K562 (cell line): ENCODE data around the gene HYOU1. TPM values are rescaled to one million over a fixed set of nuclear protein-coding genes. Genes with fewer than 3 reads are reported as not detected.
A peak's percentile ranks its signal among the peaks of the same experiment; 100 is the strongest.

ENCODE experiments used
- ATAC-seq: fragments of 200-7000 bp; cut with Tn5 transposase; 3 replicates; pipeline ENCODE4 v1.9.1; 2020; ENCODE audit warnings: moderate library complexity
- BruUV-seq: library from RNA; stranded (reverse); fragments of 400-500 nt; replicated peaks from 2 replicates; lab custom pipeline; 2021; lab: Mats Ljungman, UMichigan
- CTCF ChIA-PET: fragments of 300-600 bp; formaldehyde crosslinking; extraction: SDS; loops from one replicate; lab custom pipeline; 2021; ENCODE audit warnings: low intra/inter-chr PET ratio; lab: Yijun Ruan, JAX
- POLR2A ChIA-PET: fragments of 300-600, 350-650 bp; sonication (Branson Sonifier 250); formaldehyde crosslinking; extraction: SDS; loops from one replicate; lab custom pipeline; 2021; ENCODE audit warnings: antibody characterized with exemption, inconsistent platforms; lab: Yijun Ruan, JAX
- DNase-seq, 4 experiments: peaks; one replicate each; pipeline versions ENCODE4 v3.0.0 to v3.0.0-alpha.2; 2011 to 2018; ENCODE audit warnings: low spot score in 3 of 4, mixed read lengths in 3 of 4; ENCODE audit errors: extremely low read depth in 1 of 4
- FAIRE-seq: peaks from 2 replicates; lab custom pipeline; 2011; peaks lifted over from hg19 to GRCh38; lab: Jason Lieb, UNC
- H2AFZ ChIP-seq: 2 replicates; pipeline ENCODE4 v1.6.0; 2011; ENCODE audit warnings: low read depth, low read length, control low read depth, inconsistent platforms
- H3K27ac ChIP-seq: fragments of 200-600 bp; 3 replicates; pipeline ENCODE4 v1.8.0; 2011; ENCODE audit warnings: low read depth, mild to moderate bottlenecking, control low read depth, inconsistent platforms, low read length, moderate library complexity, mixed read lengths; ENCODE audit errors: extremely low read depth
- H3K27me3 ChIP-seq, 2 experiments: fragments of 300-600 bp in 1 of 2; 2 replicates in 1 of 2; 3 replicates in 1 of 2; pipeline versions ENCODE4 v1.6.0 to v1.8.0; 2011; ENCODE audit warnings: inconsistent platforms in 2 of 2, low read length in 2 of 2, mild to moderate bottlenecking in 1 of 2, mixed read lengths in 1 of 2, moderate library complexity in 1 of 2; ENCODE audit not compliant: control insufficient read depth in 2 of 2, insufficient read depth in 2 of 2
- H3K36me3 ChIP-seq: fragments of 300-600 bp; 3 replicates; pipeline ENCODE4 v1.8.0; 2011; ENCODE audit warnings: mild to moderate bottlenecking, low read length, inconsistent platforms; ENCODE audit not compliant: control insufficient read depth, insufficient read depth
- H3K4me1 ChIP-seq, 2 experiments: fragments of 200-600 bp in 1 of 2; replicated peaks in 1 of 2; 2 replicates in 1 of 2; 3 replicates in 1 of 2; pipeline versions ENCODE4 v1.5.1 to v1.8.0; 2011; ENCODE audit warnings: inconsistent platforms in 2 of 2, low read length in 2 of 2, mild to moderate bottlenecking in 1 of 2, mixed read lengths in 1 of 2, moderate library complexity in 1 of 2; ENCODE audit not compliant: control insufficient read depth in 2 of 2, insufficient read depth in 2 of 2
- H3K4me2 ChIP-seq: 2 replicates; pipeline ENCODE4 v1.6.1; 2011; ENCODE audit warnings: low read length, control low read depth, inconsistent platforms, mixed read lengths; ENCODE audit not compliant: insufficient read depth
- H3K4me3 ChIP-seq: fragments of 200-600 bp; sonication (generic), shearing (Covaris generic); 2 replicates; pipeline ENCODE4 v1.5.1; 2016; ENCODE audit warnings: control low read depth, inconsistent platforms
- H3K79me2 ChIP-seq: fragments of 200-600 bp; 3 replicates; pipeline ENCODE4 v1.8.0; 2011; ENCODE audit warnings: low read length, inconsistent platforms; ENCODE audit not compliant: control insufficient read depth, insufficient read depth
- H3K9ac ChIP-seq, 2 experiments: 2 replicates each; pipeline versions ENCODE4 v1.6.0 to v1.6.1; 2011; ENCODE audit warnings: low read depth in 2 of 2, low read length in 2 of 2, control low read depth in 1 of 2, inconsistent platforms in 1 of 2, mild to moderate bottlenecking in 1 of 2, mixed read lengths in 1 of 2; ENCODE audit not compliant: insufficient read depth in 1 of 2
- H3K9me1 ChIP-seq: one replicate; pipeline ENCODE4 v1.6.0; 2011; ENCODE audit warnings: inconsistent platforms, mild to moderate bottlenecking, low read length, moderate library complexity; ENCODE audit not compliant: control insufficient read depth, insufficient read depth
- H3K9me3 ChIP-seq: replicated peaks from 2 replicates; pipeline ENCODE4 v1.5.1; 2011; ENCODE audit warnings: low read depth, low read length, inconsistent platforms; ENCODE audit not compliant: control insufficient read depth, insufficient read depth
- H4K20me1 ChIP-seq: replicated peaks from 2 replicates; pipeline ENCODE4 v1.6.1; 2011; ENCODE audit warnings: low read length, inconsistent platforms, mixed read lengths; ENCODE audit not compliant: control insufficient read depth, insufficient read depth
- CTCF ChIP-seq, 3 experiments: IDR thresholded peaks in 2 of 3; conservative IDR thresholded peaks in 1 of 3; 2 replicates each; pipeline ENCODE4 v1.5.1; 2011 to 2012; ENCODE audit warnings: low read length in 3 of 3, mild to moderate bottlenecking in 3 of 3, control low read depth in 2 of 3, improper control_type of control experiment in 1 of 3, inconsistent platforms in 1 of 3, low read depth in 1 of 3, mixed read lengths in 1 of 3, moderate library complexity in 1 of 3; ENCODE audit not compliant: insufficient read depth in 2 of 3
- FOXK2 ChIP-seq, 2 experiments: fragments of 450-650 bp; IDR thresholded peaks in 1 of 2; conservative IDR thresholded peaks in 1 of 2; 2 replicates each; pipeline ENCODE4 v1.6.1; 2016; ENCODE audit warnings: low read depth in 2 of 2, mild to moderate bottlenecking in 1 of 2
- FUS ChIP-seq: fragments of 200-400 bp; formaldehyde crosslinking; optimal IDR thresholded peaks from 2 replicates; pipeline ENCODE3; 2017; ENCODE audit warnings: low read depth, low read length
- HBP1 ChIP-seq: fragments of 450-650 bp; formaldehyde crosslinking; IDR thresholded peaks from 2 replicates; pipeline ENCODE4 v1.4.0; 2022; ENCODE audit warnings: missing genetic modification characterization
- HDAC6 ChIP-seq: IDR thresholded peaks from 2 replicates; pipeline ENCODE4 v1.6.1; 2012; ENCODE audit warnings: low read depth, mild to moderate bottlenecking, control low read depth, inconsistent platforms, low read length, moderate library complexity
- MTA3 ChIP-seq: fragments of 450-650 bp; formaldehyde crosslinking; IDR thresholded peaks from 2 replicates; pipeline ENCODE4 v1.6.1; 2017; ENCODE audit warnings: mild to moderate bottlenecking, borderline replicate concordance
- PCBP2 ChIP-seq: fragments of 200-400 bp; formaldehyde crosslinking; IDR thresholded peaks from 2 replicates; pipeline ENCODE4 v1.6.1; 2018; ENCODE audit warnings: low read length, low read depth, mild to moderate bottlenecking, moderate library complexity; ENCODE audit not compliant: poor library complexity, severe bottlenecking
- POLR2H ChIP-seq: IDR thresholded peaks from 2 replicates; pipeline ENCODE4 v1.6.1; 2016; ENCODE audit warnings: missing genetic modification characterization, low read depth, mild to moderate bottlenecking, control low read depth, missing compliant biosample characterization, moderate library complexity
- RBM34 ChIP-seq: fragments of 200-400 bp; formaldehyde crosslinking; IDR thresholded peaks from 2 replicates; pipeline ENCODE4 v1.6.1; 2018; ENCODE audit warnings: low read length, borderline replicate concordance; ENCODE audit not compliant: insufficient read depth
- SIN3B ChIP-seq: fragments of 450-650 bp; IDR thresholded peaks from 2 replicates; pipeline ENCODE4 v1.6.1; 2017; ENCODE audit warnings: low read depth, mild to moderate bottlenecking, moderate library complexity
- SLC30A9 ChIP-seq: fragments of 250-450 bp; sonication (Bioruptor Pico); IDR thresholded peaks from 2 replicates; pipeline ENCODE4 v1.8.0; 2022; ENCODE audit warnings: mild to moderate bottlenecking, moderate library complexity
- TOE1 ChIP-seq, 2 experiments: fragments of 450-650 bp in 1 of 2; sonication (generic) in 1 of 2; formaldehyde crosslinking in 1 of 2; IDR thresholded peaks; 2 replicates each; pipeline versions ENCODE4 v1.7.1 to v1.8.0; 2016 to 2022; ENCODE audit warnings: borderline replicate concordance in 2 of 2, mild to moderate bottlenecking in 2 of 2, antibody characterized with exemption in 1 of 2, inconsistent platforms in 1 of 2, low read depth in 1 of 2, missing genetic modification reagents in 1 of 2, moderate library complexity in 1 of 2
- ZBTB33 ChIP-seq: sonication (generic); formaldehyde crosslinking; IDR thresholded peaks from 2 replicates; pipeline ENCODE4 v1.8.1; 2023; ENCODE audit warnings: mild to moderate bottlenecking, missing genetic modification reagents
- ZFP36 ChIP-seq: fragments of 150-350 bp; IDR thresholded peaks from 2 replicates; pipeline ENCODE4 v1.6.1; 2018; ENCODE audit warnings: low read length, low read depth; ENCODE audit not compliant: partially characterized antibody
- ZFX ChIP-seq: sonication (generic); formaldehyde crosslinking; IDR thresholded peaks from 2 replicates; pipeline ENCODE4 v1.8.0; 2022; ENCODE audit warnings: mild to moderate bottlenecking, missing genetic modification reagents, moderate library complexity
- ZNF77 ChIP-seq: fragments of 250-450 bp; sonication (Bioruptor Pico); IDR thresholded peaks from 2 replicates; pipeline ENCODE4 v1.5.0; 2020
- WGBS: fragments of 100-300 bp; shearing (Covaris generic); methylation state at CpG from one replicate; pipeline ENCODE4 v1.1.6; 2016; ENCODE audit warnings: low coverage, mixed read lengths; ENCODE audit not compliant: insufficient coverage; ENCODE audit errors: missing lambda C conversion rate; 5-methylcytosine and 5-hydroxymethylcytosine counted together
- in situ Hi-C: fragments of 300-500 bp; cut with MboI; formaldehyde crosslinking; loops from 4 replicates; pipeline ENCODE4 v1.15.0; 2018; ENCODE audit warnings: inconsistent platforms, mixed read lengths
- intact Hi-C: fragments of 100-400 bp; cut with micrococcal nuclease; formaldehyde crosslinking; loops from 2 replicates; pipeline ENCODE4 v1.14.2; 2022
- polyA plus RNA-seq, 8 experiments: library from polyadenylated mRNA; depleted of rRNA in 4 of 8; stranded (reverse) in 5 of 8; unstranded in 3 of 8; fragments of >200 nt; fragmentation: Nextera tagmentation in 2 of 8; fragmentation: Illumina TruSeq in 1 of 8; extraction: Ambion mirVana in 2 of 8; extraction: Trizol in 1 of 8; gene quantifications; 2 replicates each; pipeline versions ENCODE4 v1.2.1 to v1.2.3, GENCODE V29; 2011 to 2014; ENCODE audit warnings: inconsistent platforms in 1 of 8, missing spikeins in 1 of 8
- total RNA-seq, 7 experiments: library from RNA; depleted of rRNA in 6 of 7; stranded (reverse); fragments of >200 nt in 6 of 7; fragmentation: Illumina TruSeq in 2 of 7; extraction: Trizol in 2 of 7; gene quantifications; 2 replicates each; pipeline versions ENCODE4 v1.2.1 to v1.2.3, GENCODE V29; 2011 to 2021; ENCODE audit warnings: low replicate concordance in 1 of 7

HYOU1 gene
- total and polyA plus RNA-seq, 9 of the 15 experiments (the other 6 are each of a cell fraction or from before 2014, with no cell fraction given): 19.5 to 197 (median 128) TPM

GRCh38 chr11:119103793-119104192, 46.8 kb upstream of the HYOU1 start:
- H3K9ac ChIP-seq: no peak overlapping the region
- CTCF ChIA-PET: interaction anchor here (0.6 to 0.8 kb wide), 2 partner anchors 217 to 219 kb away, joined by 3 read pairs; no protein-coding TSS in a partner anchor
- no peaks in the 10 kb centered on the region for H3K9me1 ChIP-seq
- peaks cover 2% of the 10 kb centered on the region; the same call in 1 of the 2 replicates for H4K20me1 ChIP-seq
- no peaks in the 10 kb centered on the region for H3K9me3 ChIP-seq
- peaks cover 53% of the 10 kb centered on the region for H3K79me2 ChIP-seq
- DNase-seq: peak in 2 of 4 experiments; percentile 33 to 62
- no peak overlapping the region for H3K27ac ChIP-seq
- H3K4me2 ChIP-seq: no peak overlapping the region
- no peak for ATAC-seq
- peak; percentile 61 for FAIRE-seq
- H3K4me1 ChIP-seq: peaks cover 38 to 50% of the 10 kb centered on the region in 2 experiments
- no peaks in the 10 kb centered on the region for H3K27me3 ChIP-seq
- no peak overlapping the region for H3K4me3 ChIP-seq
- peaks cover 11% of the 10 kb centered on the region; the same call in 2 of the 3 replicates for H3K36me3 ChIP-seq
- BruUV-seq: no TSS peak
- 23% methylated on average over 4 of the region's 4 CpGs for WGBS
- intact Hi-C loops: loop anchor here (1.0 to 5.0 kb wide), 6 partner anchors 17 to 219 kb away; partner anchors contain the start of genes HINFP, RPS25 and TRAPPC4
- in situ Hi-C loops: loop anchor here (5.0 kb wide), 1 partner anchor 94 kb away; no protein-coding TSS in a partner anchor
- H2AFZ ChIP-seq: peak overlapping the region; percentile 15; the same call in 1 of the 2 replicates
- POLR2A ChIA-PET: interaction anchor here (1.0 kb wide), 1 partner anchor 10 kb away, joined by 4 read pairs; no protein-coding TSS in a partner anchor
- TF ChIP-seq HDAC6 (no peak), ZBTB33 (no peak), ZFP36 (no peak), MTA3 (no peak), ZNF77 (CRISPR knock-in tag) (no peak), SLC30A9 (CRISPR knock-in tag) (no peak), RBM34 (no peak), CTCF (IDR thresholded peaks at IDR 0.05 in 2 of 3, conservative IDR thresholded peaks at IDR 0.05 in 1 of 3; ENCODE audit: insufficient read depth in 2 of 3, low read depth in 1 of 3, low read length in 3 of 3) (peak; percentile 41 to 64 (median 53); a peak in 5 of 6 replicates), FUS (no peak), FOXK2 (conservative IDR thresholded peaks at IDR 0.05 in 1 of 2, IDR thresholded peaks at IDR 0.05 in 1 of 2; ENCODE audit: low read depth in 2 of 2) (0 out of 4 replicates have a peak, but pooled peaks of 1 of the 2 experiments have one; percentile 38), ZFX (CRISPR knock-in tag) (peak; percentile 16; the same call in 1 of the 2 replicates), POLR2H (tag) (no peak), HBP1 (CRISPR knock-in tag) (no peak), SIN3B (no peak), PCBP2 (no peak), TOE1 (IDR thresholded peaks at IDR 0.05; ENCODE audit: borderline replicate concordance) (no peak), TOE1 (CRISPR knock-in tag; IDR thresholded peaks at IDR 0.05; ENCODE audit: borderline replicate concordance, low read depth) (no peak)
